Hepatocyte (in vitro differentiated cells): Measurements from ENCODE around the gene SPINK13. TPM values are rescaled to one million over a fixed set of nuclear protein-coding genes. Genes with fewer than 3 reads are reported as not detected.
"Not testable (repeated sequence)": the region's sequence is repeated elsewhere in the genome, so short reads cannot be mapped to it uniquely, and the experiment has no call there.

Source experiments
- DNase-seq: peaks from one replicate; pipeline ENCODE4 v3.0.0-alpha.2; 2016; ENCODE audit warnings: low spot score
- H2AFZ ChIP-seq: fragments of 200-600 bp; sonication (generic); 2 replicates; pipeline ENCODE4 v1.6.0; 2016; ENCODE audit warnings: antibody characterized with exemption, mild to moderate bottlenecking
- H3K27ac ChIP-seq: fragments of 200-600 bp; sonication (generic); 2 replicates; pipeline ENCODE4 v1.5.1; 2016; ENCODE audit warnings: mild to moderate bottlenecking
- H3K27me3 ChIP-seq: fragments of 200-600 bp; sonication (generic); 2 replicates; pipeline ENCODE4 v1.6.1; 2016
- H3K36me3 ChIP-seq: fragments of 200-600 bp; sonication (generic); replicated peaks from 2 replicates; pipeline ENCODE4 v1.5.1; 2016; ENCODE audit warnings: low read depth; ENCODE audit not compliant: insufficient read depth
- H3K4me1 ChIP-seq: fragments of 200-600 bp; sonication (generic); 2 replicates; pipeline ENCODE4 v1.5.1; 2016; ENCODE audit warnings: mild to moderate bottlenecking, moderate library complexity; ENCODE audit not compliant: insufficient read depth
- H3K4me2 ChIP-seq: fragments of 200-600 bp; sonication (generic); 2 replicates; pipeline ENCODE4 v1.6.0; 2016
- H3K4me3 ChIP-seq: fragments of 200-600 bp; sonication (generic); 2 replicates; pipeline ENCODE4 v1.5.1; 2016; ENCODE audit warnings: mild to moderate bottlenecking
- H3K79me2 ChIP-seq: fragments of 200-600 bp; sonication (generic); 2 replicates; pipeline ENCODE4 v1.6.0; 2017; ENCODE audit warnings: mild to moderate bottlenecking
- H3K9me2 ChIP-seq: fragments of 200-600 bp; sonication (generic); replicated peaks from 2 replicates; pipeline ENCODE4 v1.6.0; 2017; ENCODE audit warnings: mild to moderate bottlenecking; ENCODE audit not compliant: insufficient read depth
- H3K9me3 ChIP-seq: fragments of 200-600 bp; sonication (generic); 2 replicates; pipeline ENCODE4 v1.5.1; 2016; ENCODE audit warnings: low read depth, mild to moderate bottlenecking
- H4K20me1 ChIP-seq: fragments of 200-600 bp; sonication (generic); 2 replicates; pipeline ENCODE4 v1.6.0; 2016; ENCODE audit warnings: mild to moderate bottlenecking; ENCODE audit not compliant: insufficient read depth, poor library complexity, severe bottlenecking
- EZH2 ChIP-seq: fragments of 200-600 bp; sonication (generic); IDR thresholded peaks from 2 replicates; pipeline ENCODE4 v1.6.1; 2016; ENCODE audit warnings: antibody characterized with exemption, mild to moderate bottlenecking, borderline replicate concordance
- EZH2phosphoT487 ChIP-seq: fragments of 200-600 bp; sonication (generic); IDR thresholded peaks from one replicate; pipeline ENCODE4 v1.6.1; 2018; ENCODE audit warnings: antibody characterized with exemption, mild to moderate bottlenecking, low read depth, moderate library complexity; ENCODE audit not compliant: unreplicated experiment, severe bottlenecking
- WGBS: methylation state at CpG from one replicate; pipeline ENCODE4 v1.1.6; 2016; ENCODE audit warnings: low lambda C conversion rate; ENCODE audit errors: missing lambda C conversion rate; 5-methylcytosine and 5-hydroxymethylcytosine counted together
- polyA plus RNA-seq: library from polyadenylated mRNA; unstranded; fragments of >200 nt; fragmentation: Nextera tagmentation; extraction: Ambion mirVana; gene quantifications from 2 replicates; pipeline ENCODE4 v1.2.1, GENCODE V29; 2016
- total RNA-seq: library from RNA; depleted of rRNA; stranded (reverse); fragments of >200 nt; gene quantifications from 2 replicates; pipeline ENCODE4 v1.2.3, GENCODE V29; 2014
- TF ChIP-seq, protein P1 (sequence below): fragments of 200-600 bp; sonication (generic); IDR thresholded peaks from 2 replicates; pipeline ENCODE4 v1.5.1; 2016; ENCODE audit warnings: antibody characterized with exemption, mild to moderate bottlenecking; ENCODE audit not compliant: poor library complexity

SPINK13 gene
- total and polyA plus RNA-seq, 2 experiments from 2014 or later, result 3.1 TPM; not detected in 1

DNA sequence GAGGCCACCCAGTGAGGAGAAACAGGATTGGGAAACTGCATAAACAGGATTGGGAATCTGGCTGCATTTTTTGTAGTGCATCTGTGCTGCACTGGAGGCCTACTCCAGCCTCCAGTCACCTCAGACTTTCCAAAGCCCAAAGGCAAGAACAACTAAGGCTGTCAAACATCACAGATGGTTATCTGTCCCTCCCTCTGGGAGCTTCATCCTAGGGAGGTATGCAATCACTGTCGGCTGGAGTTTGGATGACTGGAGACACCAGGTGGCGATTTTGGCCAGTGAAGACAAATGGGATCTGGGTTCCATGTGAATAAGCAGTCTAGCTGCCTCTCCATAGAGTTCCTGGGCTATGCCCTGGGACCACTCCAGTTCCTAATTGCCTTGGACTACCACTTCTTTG, 9.3 kb upstream of the SPINK13 start:
- TF ChIP-seq EZH2, result no peak
- TF ChIP-seq EZH2phosphoT487, result no peak
- TF ChIP-seq, protein P1, sequence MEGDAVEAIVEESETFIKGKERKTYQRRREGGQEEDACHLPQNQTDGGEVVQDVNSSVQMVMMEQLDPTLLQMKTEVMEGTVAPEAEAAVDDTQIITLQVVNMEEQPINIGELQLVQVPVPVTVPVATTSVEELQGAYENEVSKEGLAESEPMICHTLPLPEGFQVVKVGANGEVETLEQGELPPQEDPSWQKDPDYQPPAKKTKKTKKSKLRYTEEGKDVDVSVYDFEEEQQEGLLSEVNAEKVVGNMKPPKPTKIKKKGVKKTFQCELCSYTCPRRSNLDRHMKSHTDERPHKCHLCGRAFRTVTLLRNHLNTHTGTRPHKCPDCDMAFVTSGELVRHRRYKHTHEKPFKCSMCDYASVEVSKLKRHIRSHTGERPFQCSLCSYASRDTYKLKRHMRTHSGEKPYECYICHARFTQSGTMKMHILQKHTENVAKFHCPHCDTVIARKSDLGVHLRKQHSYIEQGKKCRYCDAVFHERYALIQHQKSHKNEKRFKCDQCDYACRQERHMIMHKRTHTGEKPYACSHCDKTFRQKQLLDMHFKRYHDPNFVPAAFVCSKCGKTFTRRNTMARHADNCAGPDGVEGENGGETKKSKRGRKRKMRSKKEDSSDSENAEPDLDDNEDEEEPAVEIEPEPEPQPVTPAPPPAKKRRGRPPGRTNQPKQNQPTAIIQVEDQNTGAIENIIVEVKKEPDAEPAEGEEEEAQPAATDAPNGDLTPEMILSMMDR, result no peak
- 78% methylated on average over 2 of the region's 2 CpGs for WGBS
- H3K4me2 ChIP-seq, result no peak overlapping the region

DNA sequence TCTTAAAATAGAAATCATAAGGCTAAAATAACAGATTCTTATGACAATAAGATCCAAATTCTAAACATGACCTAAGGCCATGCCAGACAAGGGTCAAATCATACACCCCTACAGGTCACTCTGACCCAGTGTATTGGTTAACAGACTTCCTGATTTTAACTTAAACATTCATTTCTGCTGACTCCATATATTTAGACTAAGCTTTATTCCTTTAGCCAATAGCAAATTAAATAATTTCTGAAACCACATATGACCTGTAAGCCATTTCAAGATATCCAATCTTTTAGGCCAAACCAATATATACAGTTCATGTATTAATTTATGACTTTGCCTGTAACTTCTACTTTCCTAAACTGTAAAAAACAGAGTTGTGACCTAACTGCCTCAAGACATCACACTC, 7.4 kb upstream of the SPINK13 start:
- Histone ChIP-seq H2AFZ (no peak overlapping the region), H3K4me2 (no peak overlapping the region), H3K4me3 (no peak overlapping the region), H3K36me3 (no peaks in the 10 kb centered on the region), H3K9me2 (no peaks in the 10 kb centered on the region), H4K20me1 (no peaks in the 10 kb centered on the region), H3K79me2 (no peaks in the 10 kb centered on the region), H3K4me1 (no peaks in the 10 kb centered on the region), H3K27me3 (no peaks in the 10 kb centered on the region), H3K27ac (no peak overlapping the region), H3K9me3 (no peaks in the 10 kb centered on the region)
- no peak for DNase-seq
- no peak for TF ChIP-seq EZH2
- TF ChIP-seq, protein P1, result no peak
- no peak for TF ChIP-seq EZH2phosphoT487

More for the DNA sequence above, 9.3 kb upstream of the SPINK13 start:
- no peaks in the 10 kb centered on the region for H3K9me2 ChIP-seq
- no peaks in the 10 kb centered on the region for H3K36me3 ChIP-seq
- no peak overlapping the region for H3K27ac ChIP-seq
- no peaks in the 10 kb centered on the region for H3K79me2 ChIP-seq
- H3K4me3 ChIP-seq, result no peak overlapping the region
- DNase-seq, result no peak
- H3K9me3 ChIP-seq, result no peaks in the 10 kb centered on the region
- H2AFZ ChIP-seq, result no peak overlapping the region
- H3K27me3 ChIP-seq, result no peaks in the 10 kb centered on the region
- H3K4me1 ChIP-seq, result no peaks in the 10 kb centered on the region
- H4K20me1 ChIP-seq, result no peaks in the 10 kb centered on the region

DNA sequence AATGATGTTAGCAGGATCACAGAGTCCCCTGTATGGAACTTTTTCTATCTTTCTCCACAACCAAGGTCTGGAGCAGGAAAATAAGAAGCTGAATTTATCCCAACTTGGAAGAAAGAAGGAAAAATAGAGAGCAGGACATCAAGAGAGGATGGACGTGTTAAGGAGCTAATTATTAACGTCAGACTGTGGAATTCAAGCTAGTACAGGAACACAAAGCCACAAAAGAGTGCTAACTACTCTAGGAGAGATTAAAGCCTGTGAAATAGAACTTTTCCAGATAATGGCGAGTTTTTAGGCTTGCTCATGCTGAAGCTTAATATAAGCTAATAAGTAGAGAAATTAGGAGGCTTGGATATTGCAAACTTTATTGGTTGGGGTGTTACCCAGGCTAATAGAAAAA, 632 bp upstream of the SPINK13 start:
- H3K4me3 ChIP-seq, result no peak overlapping the region
- no peaks in the 10 kb centered on the region for H3K79me2 ChIP-seq
- no peaks in the 10 kb centered on the region for H3K36me3 ChIP-seq
- TF ChIP-seq EZH2 (no peak), EZH2phosphoT487 (no peak)
- TF ChIP-seq, protein P1, result no peak
- H3K9me2 ChIP-seq, result no peaks in the 10 kb centered on the region
- peak overlapping the region; percentile 48 for H3K4me2 ChIP-seq
- peak overlapping the region; percentile 81 for H3K27ac ChIP-seq
- DNase-seq, result no peak
- H4K20me1 ChIP-seq, result no peaks in the 10 kb centered on the region
- no peaks in the 10 kb centered on the region for H3K4me1 ChIP-seq
- H3K27me3 ChIP-seq, result no peaks in the 10 kb centered on the region
- no peaks in the 10 kb centered on the region for H3K9me3 ChIP-seq
- peak overlapping the region; percentile 5 for H2AFZ ChIP-seq
- 57% methylated on average over 3 of the region's 3 CpGs for WGBS

DNA sequence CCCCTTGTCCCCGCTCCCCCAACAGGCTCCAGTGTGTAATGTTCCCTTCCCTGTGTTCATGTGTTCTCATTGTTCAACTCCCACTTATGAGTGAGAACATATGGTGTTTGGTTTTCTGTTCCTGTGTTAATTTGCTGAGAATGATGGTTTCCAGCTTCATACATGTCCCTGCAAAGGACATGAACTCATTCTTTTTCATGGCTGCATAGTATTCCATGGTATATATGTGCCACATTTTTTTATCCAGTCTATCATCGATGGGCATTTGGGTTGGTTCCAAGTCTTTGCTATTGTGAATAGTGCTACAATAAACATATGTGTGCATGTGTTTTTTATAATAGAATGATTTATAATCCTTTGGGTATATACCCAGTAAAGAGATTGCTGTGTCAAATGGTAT, 6.5 kb downstream of the SPINK13 start:
- H3K4me2 ChIP-seq, H3K9me2 ChIP-seq, H3K36me3 ChIP-seq, H3K9me3 ChIP-seq, H3K4me1 ChIP-seq, H4K20me1 ChIP-seq, H3K79me2 ChIP-seq, H3K27ac ChIP-seq, H3K27me3 ChIP-seq, DNase-seq, H2AFZ ChIP-seq, H3K4me3 ChIP-seq: not testable (repeated sequence)
- 94% methylated on average over 2 of the region's 2 CpGs for WGBS

DNA sequence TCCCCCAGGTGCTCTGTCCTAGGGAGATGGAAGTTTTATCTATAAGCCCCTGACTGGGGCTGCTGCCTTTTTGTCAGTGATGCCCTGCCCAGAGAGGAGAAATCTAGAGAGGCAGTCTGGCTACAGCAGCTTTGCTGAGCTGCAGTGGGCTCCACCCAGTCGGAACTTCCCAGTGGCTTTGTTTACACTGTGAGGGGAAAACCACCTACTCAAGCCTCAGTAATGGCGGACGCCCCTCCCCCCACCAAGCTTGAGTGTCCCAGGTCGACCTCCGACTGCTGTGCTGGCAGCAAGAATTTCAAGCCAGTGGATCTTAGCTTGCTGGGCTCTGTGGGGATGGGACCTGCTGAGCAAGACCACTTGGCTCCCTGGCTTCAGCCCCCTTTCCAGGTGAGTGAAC, 12.3 kb downstream of the SPINK13 start:
- not testable (repeated sequence) for H3K27me3 ChIP-seq, H3K4me1 ChIP-seq, H3K4me3 ChIP-seq, H3K27ac ChIP-seq, H3K4me2 ChIP-seq, H3K36me3 ChIP-seq, H3K9me2 ChIP-seq, H3K9me3 ChIP-seq, H4K20me1 ChIP-seq, H2AFZ ChIP-seq, H3K79me2 ChIP-seq
- peak; percentile 12 for DNase-seq
- WGBS, result 19% methylated on average over 5 of the region's 5 CpGs

DNA sequence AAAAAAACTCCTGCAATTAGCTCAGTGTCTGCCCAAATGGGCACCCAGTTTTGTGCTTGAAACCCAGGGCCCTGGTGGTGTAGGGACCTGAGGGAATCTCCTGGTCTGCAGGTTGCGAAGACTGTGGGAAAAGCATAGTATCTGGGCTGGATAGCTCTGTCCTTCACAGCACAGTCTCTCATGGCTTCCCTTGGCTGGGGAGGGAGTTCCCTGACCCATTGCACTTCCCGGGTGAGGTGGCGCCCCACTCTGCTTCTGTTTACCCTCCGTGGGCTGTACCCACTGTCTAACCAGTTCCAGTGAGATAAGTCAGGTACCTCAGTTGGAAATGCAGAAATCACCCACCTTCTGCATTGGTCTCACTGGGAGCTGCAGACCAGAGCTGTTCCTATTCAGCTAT, 12.7 kb downstream of the SPINK13 start:
- H3K4me1 ChIP-seq, H3K9me2 ChIP-seq, H2AFZ ChIP-seq, H3K27me3 ChIP-seq, H3K36me3 ChIP-seq, DNase-seq, H3K27ac ChIP-seq, H3K79me2 ChIP-seq, H3K9me3 ChIP-seq, H3K4me3 ChIP-seq, H3K4me2 ChIP-seq, H4K20me1 ChIP-seq: not testable (repeated sequence)
- WGBS, result 82% methylated on average over 4 of the region's 4 CpGs
